ENCODE results near the gene LRRC75A.

The LRRC75A gene

DNA sequence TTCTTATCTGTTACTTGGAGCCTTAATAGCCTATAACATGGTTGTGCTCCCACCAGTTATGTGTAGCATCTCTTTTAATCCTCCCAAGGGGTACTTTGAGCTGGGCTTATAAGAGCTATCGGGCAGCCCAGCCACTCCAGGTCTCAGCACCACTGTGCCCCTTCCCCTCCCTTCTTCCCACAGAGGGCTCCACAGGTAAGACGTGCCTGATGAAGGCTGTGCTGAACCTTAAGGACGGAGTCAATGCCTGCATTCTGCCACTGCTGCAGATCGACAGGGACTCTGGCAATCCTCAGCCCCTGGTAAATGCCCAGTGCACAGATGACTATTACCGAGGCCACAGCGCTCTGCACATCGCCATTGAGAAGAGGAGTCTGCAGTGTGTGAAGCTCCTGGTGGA lies 69.6 kb downstream of the LRRC75A start:
- Histone ChIP-seq H3K36me3 (ENCODE audit: insufficient read depth, low read length) (peaks cover 23% of the 10 kb centered on the region; the same call in 1 of the 2 replicates), H3F3A (ENCODE audit: low read depth) (no peaks in the 10 kb centered on the region), H3K9me3 (ENCODE audit: insufficient read depth, low read depth, low read length) (no peaks in the 10 kb centered on the region), H3K4me1 (ENCODE audit: insufficient read depth, low read length, poor library complexity, severe bottlenecking) (peaks cover 23% of the 10 kb centered on the region), H3K9ac (ENCODE audit: low read depth, low read length, poor library complexity, severe bottlenecking) (no peak overlapping the region), H3K79me2 (ENCODE audit: insufficient read depth, low read length) (peaks cover 25% of the 10 kb centered on the region), H3K9me2 (replicated peaks; ENCODE audit: low read depth, low read length) (no peaks in the 10 kb centered on the region), H4K20me1 (ENCODE audit: insufficient read depth, low read length, poor library complexity, severe bottlenecking) (peaks cover 4% of the 10 kb centered on the region), H2AFZ (ENCODE audit: low read length) (no peak overlapping the region), H3K27me3 (ENCODE audit: insufficient read depth, low read length, poor library complexity, severe bottlenecking) (no peaks in the 10 kb centered on the region), H3K4me2 (ENCODE audit: low read depth, low read length, poor library complexity, severe bottlenecking) (no peak overlapping the region), H3K4me3 (ENCODE audit: low read length, poor library complexity, severe bottlenecking) (no peak overlapping the region)
- TF ChIP-seq EZH2phosphoT487 (IDR thresholded peaks at IDR 0.05; ENCODE audit: borderline replicate concordance): no peak
- TF ChIP-seq, protein P1, sequence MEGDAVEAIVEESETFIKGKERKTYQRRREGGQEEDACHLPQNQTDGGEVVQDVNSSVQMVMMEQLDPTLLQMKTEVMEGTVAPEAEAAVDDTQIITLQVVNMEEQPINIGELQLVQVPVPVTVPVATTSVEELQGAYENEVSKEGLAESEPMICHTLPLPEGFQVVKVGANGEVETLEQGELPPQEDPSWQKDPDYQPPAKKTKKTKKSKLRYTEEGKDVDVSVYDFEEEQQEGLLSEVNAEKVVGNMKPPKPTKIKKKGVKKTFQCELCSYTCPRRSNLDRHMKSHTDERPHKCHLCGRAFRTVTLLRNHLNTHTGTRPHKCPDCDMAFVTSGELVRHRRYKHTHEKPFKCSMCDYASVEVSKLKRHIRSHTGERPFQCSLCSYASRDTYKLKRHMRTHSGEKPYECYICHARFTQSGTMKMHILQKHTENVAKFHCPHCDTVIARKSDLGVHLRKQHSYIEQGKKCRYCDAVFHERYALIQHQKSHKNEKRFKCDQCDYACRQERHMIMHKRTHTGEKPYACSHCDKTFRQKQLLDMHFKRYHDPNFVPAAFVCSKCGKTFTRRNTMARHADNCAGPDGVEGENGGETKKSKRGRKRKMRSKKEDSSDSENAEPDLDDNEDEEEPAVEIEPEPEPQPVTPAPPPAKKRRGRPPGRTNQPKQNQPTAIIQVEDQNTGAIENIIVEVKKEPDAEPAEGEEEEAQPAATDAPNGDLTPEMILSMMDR (conservative IDR thresholded peaks at IDR 0.05; ENCODE audit: low read length): no peak

- Histone ChIP-seq H3K9ac (ENCODE audit: low read depth, low read length, poor library complexity, severe bottlenecking) (peak overlapping the region; percentile 95), H4K20me1 (ENCODE audit: insufficient read depth, low read length, poor library complexity, severe bottlenecking) (no peaks in the 10 kb centered on the region), H2AFZ (ENCODE audit: low read length) (no peak overlapping the region), H3K4me2 (ENCODE audit: low read depth, low read length, poor library complexity, severe bottlenecking) (peak overlapping the region; percentile 99), H3K4me1 (ENCODE audit: insufficient read depth, low read length, poor library complexity, severe bottlenecking) (peaks cover 35% of the 10 kb centered on the region), H3K9me3 (ENCODE audit: insufficient read depth, low read depth, low read length) (no peaks in the 10 kb centered on the region), H3K36me3 (ENCODE audit: insufficient read depth, low read length) (peaks cover 13% of the 10 kb centered on the region; the same call in 1 of the 2 replicates), H3K4me3 (ENCODE audit: low read length, poor library complexity, severe bottlenecking) (no peak overlapping the region), H3K79me2 (ENCODE audit: insufficient read depth, low read length) (peaks cover 45% of the 10 kb centered on the region), H3K9me2 (replicated peaks; ENCODE audit: low read depth, low read length) (no peaks in the 10 kb centered on the region), H3F3A (ENCODE audit: low read depth) (peaks cover 4% of the 10 kb centered on the region; the same call in 1 of the 2 replicates), H3K27me3 (ENCODE audit: insufficient read depth, low read length, poor library complexity, severe bottlenecking) (no peaks in the 10 kb centered on the region)
- TF ChIP-seq, protein P1 (conservative IDR thresholded peaks at IDR 0.05; ENCODE audit: low read length): no peak
- no peak for TF ChIP-seq EZH2phosphoT487 (IDR thresholded peaks at IDR 0.05; ENCODE audit: borderline replicate concordance)
Observed at GRCh38 chr17:16419929-16420271, 72.1 kb downstream of the LRRC75A start.

GRCh38 chr17:16419074-16419928 lies 72.7 kb downstream of the LRRC75A start:
- H3K27me3 ChIP-seq (ENCODE audit: insufficient read depth, low read length, poor library complexity, severe bottlenecking): no peaks in the 10 kb centered on the region
- H3K4me3 ChIP-seq (ENCODE audit: low read length, poor library complexity, severe bottlenecking): peak overlapping the region; percentile 29
- H3K79me2 ChIP-seq (ENCODE audit: insufficient read depth, low read length): peaks cover 50% of the 10 kb centered on the region
- H3K9me3 ChIP-seq (ENCODE audit: insufficient read depth, low read depth, low read length): no peaks in the 10 kb centered on the region
- peak overlapping the region; percentile 99 for H3K4me2 ChIP-seq (ENCODE audit: low read depth, low read length, poor library complexity, severe bottlenecking)
- no peaks in the 10 kb centered on the region for H4K20me1 ChIP-seq (ENCODE audit: insufficient read depth, low read length, poor library complexity, severe bottlenecking)
- H3K36me3 ChIP-seq (ENCODE audit: insufficient read depth, low read length): peaks cover 13% of the 10 kb centered on the region; the same call in 1 of the 2 replicates
- H3K9ac ChIP-seq (ENCODE audit: low read depth, low read length, poor library complexity, severe bottlenecking): peak overlapping the region; percentile 95
- H3K9me2 ChIP-seq (replicated peaks; ENCODE audit: low read depth, low read length): no peaks in the 10 kb centered on the region
- peaks cover 38% of the 10 kb centered on the region for H3K4me1 ChIP-seq (ENCODE audit: insufficient read depth, low read length, poor library complexity, severe bottlenecking)
- TF ChIP-seq EZH2phosphoT487 (IDR thresholded peaks at IDR 0.05; ENCODE audit: borderline replicate concordance): no peak
- TF ChIP-seq, protein P1 (conservative IDR thresholded peaks at IDR 0.05; ENCODE audit: low read length): no peak
- H3F3A ChIP-seq (ENCODE audit: low read depth): peaks cover 4% of the 10 kb centered on the region; the same call in 1 of the 2 replicates
- H2AFZ ChIP-seq (ENCODE audit: low read length): no peak overlapping the region
